Bronchial epithelial cell (primary cell): ENCODE data around the gene SYTL3. TPM values are rescaled to one million over a fixed set of nuclear protein-coding genes. Genes with fewer than 3 reads are reported as not detected.

Experiments
- DNase-seq: peaks from one replicate; pipeline ENCODE4 v3.0.0-alpha.2; 2010; ENCODE audit warnings: low read depth
- FAIRE-seq: peaks from 2 replicates; lab custom pipeline; 2011; peaks lifted over from hg19 to GRCh38; lab: Jason Lieb, UNC
- H3K27me3 ChIP-seq: 2 replicates; pipeline ENCODE4 v1.5.1; 2011; ENCODE audit warnings: low read length; ENCODE audit not compliant: control insufficient read depth, insufficient read depth
- H3K36me3 ChIP-seq: 2 replicates; pipeline ENCODE4 v1.5.1; 2011; ENCODE audit warnings: low read length; ENCODE audit not compliant: control insufficient read depth, insufficient read depth
- H3K4me3 ChIP-seq: 2 replicates; pipeline ENCODE4 v1.5.1; 2011; ENCODE audit warnings: mild to moderate bottlenecking, low read depth, low read length, control low read depth
- total RNA-seq: library from RNA; depleted of rRNA; stranded (reverse); fragments of >200 nt; gene quantifications from 2 replicates; pipeline ENCODE4 v1.2.1, GENCODE V29; 2014
- TF ChIP-seq, protein P1 (sequence below): IDR thresholded peaks from 2 replicates; pipeline ENCODE4 v1.5.1; 2011; ENCODE audit warnings: mild to moderate bottlenecking, moderate library complexity, low read length, control low read depth, inconsistent platforms; ENCODE audit not compliant: insufficient read depth, severe bottlenecking

Gene SYTL3
- total RNA-seq, 1 donor from 2014 or later, result 1.1 TPM

- FAIRE-seq, result no peak
- no peak for DNase-seq
- H3K27me3 ChIP-seq, result no peaks in the 10 kb centered on the region
- H3K4me3 ChIP-seq, result no peak overlapping the region
- H3K36me3 ChIP-seq, result no peaks in the 10 kb centered on the region
- TF ChIP-seq, protein P1, sequence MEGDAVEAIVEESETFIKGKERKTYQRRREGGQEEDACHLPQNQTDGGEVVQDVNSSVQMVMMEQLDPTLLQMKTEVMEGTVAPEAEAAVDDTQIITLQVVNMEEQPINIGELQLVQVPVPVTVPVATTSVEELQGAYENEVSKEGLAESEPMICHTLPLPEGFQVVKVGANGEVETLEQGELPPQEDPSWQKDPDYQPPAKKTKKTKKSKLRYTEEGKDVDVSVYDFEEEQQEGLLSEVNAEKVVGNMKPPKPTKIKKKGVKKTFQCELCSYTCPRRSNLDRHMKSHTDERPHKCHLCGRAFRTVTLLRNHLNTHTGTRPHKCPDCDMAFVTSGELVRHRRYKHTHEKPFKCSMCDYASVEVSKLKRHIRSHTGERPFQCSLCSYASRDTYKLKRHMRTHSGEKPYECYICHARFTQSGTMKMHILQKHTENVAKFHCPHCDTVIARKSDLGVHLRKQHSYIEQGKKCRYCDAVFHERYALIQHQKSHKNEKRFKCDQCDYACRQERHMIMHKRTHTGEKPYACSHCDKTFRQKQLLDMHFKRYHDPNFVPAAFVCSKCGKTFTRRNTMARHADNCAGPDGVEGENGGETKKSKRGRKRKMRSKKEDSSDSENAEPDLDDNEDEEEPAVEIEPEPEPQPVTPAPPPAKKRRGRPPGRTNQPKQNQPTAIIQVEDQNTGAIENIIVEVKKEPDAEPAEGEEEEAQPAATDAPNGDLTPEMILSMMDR, result no peak
Observed at GRCh38 chr6:158744986-158745430, 95.2 kb downstream of the SYTL3 start.

- FAIRE-seq (no peak), DNase-seq (no peak)
- no peaks in the 10 kb centered on the region for H3K27me3 ChIP-seq
- H3K36me3 ChIP-seq, result no peaks in the 10 kb centered on the region
- TF ChIP-seq, protein P1, result no peak
- no peak overlapping the region for H3K4me3 ChIP-seq
Observed at GRCh38 chr6:158751224-158751623, 101.4 kb downstream of the SYTL3 start.

GRCh38 chr6:158751921-158752320 lies 102.1 kb downstream of the SYTL3 start:
- TF ChIP-seq, protein P1, result no peak
- no peaks in the 10 kb centered on the region for H3K27me3 ChIP-seq
- H3K4me3 ChIP-seq, result no peak overlapping the region
- FAIRE-seq (no peak), DNase-seq (no peak)
- no peaks in the 10 kb centered on the region for H3K36me3 ChIP-seq

- no peak for FAIRE-seq
- H3K4me3 ChIP-seq, result no peak overlapping the region
- no peaks in the 10 kb centered on the region for H3K27me3 ChIP-seq
- DNase-seq, result no peak
- H3K36me3 ChIP-seq, result no peaks in the 10 kb centered on the region
- TF ChIP-seq, protein P1, result no peak
Observed at GRCh38 chr6:158752613-158753012, 102.8 kb downstream of the SYTL3 start.

GRCh38 chr6:158753811-158754210 lies 104.0 kb downstream of the SYTL3 start:
- TF ChIP-seq, protein P1, result no peak
- no peak for DNase-seq
- no peaks in the 10 kb centered on the region for H3K27me3 ChIP-seq
- no peaks in the 10 kb centered on the region for H3K36me3 ChIP-seq
- no peak overlapping the region for H3K4me3 ChIP-seq
- FAIRE-seq, result no peak

DNA sequence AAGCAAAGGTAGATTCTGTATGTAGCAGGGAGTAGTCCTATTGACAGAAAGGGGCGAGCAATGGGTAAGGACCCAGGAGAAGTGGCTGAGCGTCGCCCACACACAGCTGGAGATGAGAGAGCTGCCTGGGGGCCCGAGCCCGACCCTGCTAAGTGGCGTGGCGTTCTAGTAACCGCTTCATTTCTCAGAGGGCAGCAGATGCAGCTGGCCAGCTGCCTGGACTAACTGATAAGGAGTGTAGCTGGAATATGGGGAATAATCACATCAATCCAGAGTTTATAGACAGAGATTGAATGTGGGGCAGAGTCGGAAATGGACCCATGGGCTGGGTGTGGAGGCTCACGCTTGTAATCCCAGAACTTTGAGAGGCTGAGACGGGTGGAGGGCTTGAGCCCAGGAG lies 104.9 kb downstream of the SYTL3 start:
- no peak overlapping the region for H3K4me3 ChIP-seq
- no peaks in the 10 kb centered on the region for H3K36me3 ChIP-seq
- no peaks in the 10 kb centered on the region for H3K27me3 ChIP-seq
- DNase-seq, result no peak
- TF ChIP-seq, protein P1, result no peak
- FAIRE-seq, result no peak
